GM15510 (cell line): Measurements from ENCODE around the gene ABHD16A.

Experiments used
- POLR2A ChIP-seq: IDR thresholded peaks from 3 replicates; pipeline ENCODE4 v1.6.1; 2011; ENCODE audit warnings: borderline replicate concordance; ENCODE audit not compliant: insufficient read length; ENCODE audit errors: extremely low read depth

Gene ABHD16A

GRCh38 chr6:31708224-31708623 lies 5.1 kb upstream of the ABHD16A start:
- TF ChIP-seq POLR2A: no peak

GRCh38 chr6:31707701-31708100 lies 4.6 kb upstream of the ABHD16A start:
- no peak for TF ChIP-seq POLR2A

DNA sequence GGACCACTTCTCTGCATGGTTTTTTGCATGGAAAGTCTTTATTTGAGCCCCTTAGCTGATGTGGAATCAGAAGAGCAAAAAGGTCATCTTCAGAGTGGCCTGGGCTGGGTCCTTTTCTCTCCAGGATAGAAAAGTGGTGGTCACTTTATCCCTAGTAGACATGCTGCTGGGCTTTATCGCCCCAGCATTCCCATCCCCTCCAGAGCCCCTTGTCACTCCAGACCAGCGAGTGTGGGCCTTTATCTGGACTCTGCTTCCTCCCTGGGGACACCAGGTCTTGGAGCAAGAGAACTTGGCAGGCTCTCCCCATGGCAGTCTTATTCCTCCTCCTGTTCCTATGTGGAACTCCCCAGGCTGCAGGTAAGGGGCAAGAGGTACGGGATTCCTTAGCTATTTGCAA lies 3.5 kb upstream of the ABHD16A start, which contains the start of gene LY6G6F:
Gene LY6G6F (plus strand): TSS at position 268 of the 400 bp plus-strand sequence. CDS start 41 bp downstream, at position 309.
- no peak for TF ChIP-seq POLR2A

GRCh38 chr6:31705931-31706330 lies 2.8 kb upstream of the ABHD16A start:
- no peak for TF ChIP-seq POLR2A

DNA sequence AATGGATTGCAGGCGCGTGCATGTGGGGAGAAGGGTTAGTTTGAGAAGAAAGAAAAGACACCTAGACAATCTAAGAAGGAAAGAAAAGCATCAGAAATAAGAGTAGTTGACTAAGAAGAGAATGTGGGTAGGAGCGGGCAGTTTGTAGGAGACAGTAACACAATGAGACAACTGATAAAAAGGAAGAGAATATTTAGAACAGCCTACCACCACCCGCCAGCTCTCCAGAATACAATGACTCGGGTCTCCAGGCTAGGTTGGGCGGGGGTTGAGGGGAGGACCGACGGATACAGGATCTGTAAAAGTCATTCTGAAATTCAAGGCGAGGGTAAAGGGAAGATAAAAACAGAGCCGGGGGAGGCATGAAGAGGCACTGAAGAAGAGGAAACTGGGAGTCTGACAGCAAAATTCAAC lies 712 bp downstream of the ABHD16A start:
- no peak for TF ChIP-seq POLR2A

GRCh38 chr6:31701666-31702404 lies 1.3 kb downstream of the ABHD16A start:
- no peak for TF ChIP-seq POLR2A

- no peak for TF ChIP-seq POLR2A
These were observed 2.3 kb downstream of the ABHD16A start for GRCh38 chr6:31700740-31701401.

DNA sequence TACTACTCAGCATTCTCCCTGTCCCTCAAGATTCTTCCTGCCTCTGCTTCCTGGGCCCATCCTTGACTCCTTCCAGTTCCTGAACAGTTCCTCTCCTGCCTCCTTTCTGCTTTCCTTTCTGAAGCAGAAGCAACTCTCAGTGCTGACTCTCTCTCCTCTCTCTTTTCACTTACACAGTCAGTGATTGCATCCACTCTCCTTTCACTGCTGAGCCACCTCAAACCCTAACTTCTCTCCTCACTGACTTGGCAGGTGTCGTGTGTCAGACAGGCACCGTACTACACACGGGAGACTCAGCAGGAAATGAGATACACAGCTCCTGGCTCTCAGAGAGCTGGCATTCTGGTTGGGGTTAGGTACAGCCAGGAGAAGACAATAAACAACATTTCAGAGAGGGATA lies 5.6 kb downstream of the ABHD16A start:
- no peak for TF ChIP-seq POLR2A

GRCh38 chr6:31693535-31693934 lies 9.6 kb downstream of the ABHD16A start:
- no peak for TF ChIP-seq POLR2A

DNA sequence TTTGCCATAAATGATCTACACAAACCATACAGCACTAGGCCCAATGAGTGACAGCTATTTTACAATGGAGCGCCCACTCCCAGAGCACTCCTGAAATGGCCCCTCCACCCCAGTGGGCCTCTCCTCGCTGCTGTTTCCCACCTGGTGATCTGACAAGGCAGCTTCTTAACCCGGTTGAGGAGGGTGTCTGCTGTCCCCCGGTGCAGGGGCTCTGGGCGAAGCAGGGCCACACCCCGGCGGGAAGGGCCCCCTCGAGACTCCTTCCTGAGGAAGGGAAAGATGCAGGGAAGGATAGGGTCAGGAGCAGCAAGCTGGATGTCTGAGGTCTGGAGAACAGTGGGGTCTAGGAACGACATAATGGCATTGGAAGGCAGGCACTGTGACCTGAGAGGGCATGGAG lies 10.2 kb downstream of the ABHD16A start:
- TF ChIP-seq POLR2A: no peak

DNA sequence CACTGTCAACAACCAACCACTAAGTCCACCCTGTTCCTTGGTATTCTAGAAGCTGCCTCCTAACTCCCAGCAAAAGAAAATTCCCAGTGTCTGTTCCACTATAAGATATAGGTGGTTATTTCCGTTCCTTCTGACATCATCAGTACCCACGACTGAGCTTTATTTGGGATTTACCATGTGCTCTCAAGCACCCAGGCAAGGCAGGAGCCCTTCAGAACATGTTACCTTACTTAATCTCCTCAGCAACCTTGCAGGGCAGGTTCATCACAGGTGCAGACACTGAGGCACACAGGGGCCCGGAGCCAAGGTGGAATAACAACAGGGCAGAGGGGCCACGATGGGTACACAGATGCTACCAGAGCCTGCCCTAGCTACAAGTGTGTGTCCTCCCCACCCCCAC lies 10.8 kb downstream of the ABHD16A start:
- TF ChIP-seq POLR2A: no peak

GRCh38 chr6:31691564-31692108 lies 11.5 kb downstream of the ABHD16A start:
- TF ChIP-seq POLR2A: no peak

- no peak for TF ChIP-seq POLR2A
These were observed 12.1 kb downstream of the ABHD16A start for GRCh38 chr6:31691078-31691463.

GRCh38 chr6:31690231-31691077 lies 12.7 kb downstream of the ABHD16A start:
- TF ChIP-seq POLR2A: no peak

DNA sequence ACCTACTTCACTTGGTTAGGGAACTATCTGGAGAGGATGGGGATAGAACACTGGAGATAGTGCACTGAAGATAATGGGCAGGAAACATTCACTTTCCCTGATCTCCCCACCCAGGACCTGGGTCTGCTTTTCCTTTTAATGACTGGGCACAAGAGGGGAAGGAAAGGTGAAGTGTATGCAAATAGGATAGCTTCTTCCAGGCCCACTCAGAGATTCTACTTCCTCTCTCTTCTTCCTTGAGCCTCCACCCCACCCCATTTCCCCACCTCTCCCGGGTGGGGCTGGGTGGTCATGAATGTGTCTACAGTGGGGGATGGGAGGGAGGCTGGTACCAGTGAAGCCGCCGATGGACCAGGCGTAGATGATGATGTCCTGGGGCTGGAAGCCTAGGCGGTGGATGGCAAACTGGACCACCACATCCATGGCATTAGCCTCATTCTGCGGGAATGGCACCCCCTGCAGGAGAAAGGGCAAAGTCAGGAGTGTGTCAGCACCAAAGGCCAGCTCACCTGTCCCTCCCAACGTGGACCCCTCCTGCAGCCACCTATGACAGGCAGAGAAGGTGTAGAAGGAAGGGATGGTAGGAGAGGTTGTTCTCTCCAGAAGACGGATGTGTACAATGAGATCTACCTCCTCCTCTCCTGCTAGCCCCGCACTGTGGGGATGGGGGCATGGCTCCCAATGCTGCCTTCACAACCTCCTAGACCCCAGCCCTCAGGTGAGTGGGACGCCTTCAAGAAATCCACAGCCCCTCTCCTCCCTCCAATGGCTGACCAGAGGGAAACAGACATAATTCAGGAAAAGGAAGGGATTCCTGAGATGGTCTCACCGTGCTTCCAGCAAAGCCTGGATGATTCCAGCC lies 13.6 kb downstream of the ABHD16A start:
- no peak for TF ChIP-seq POLR2A
